Tibial artery (tissue), 4 donors: ENCODE results near the gene MINDY3.

ENCODE experiments used
- DNase-seq, 2 donors: peaks; one replicate each; pipeline ENCODE4 v3.0.0-alpha.2; 2019
- H3K27ac ChIP-seq, 2 donors: fragments of 200-600 bp; sonication (generic) in 1 of 2; 1 replicate in 1 of 2; 2 replicates in 1 of 2; pipeline ENCODE4 v1.5.1; 2018 to 2019; ENCODE audit warnings: mild to moderate bottlenecking in 1 of 2
- H3K27me3 ChIP-seq, 2 donors: fragments of 200-600 bp; sonication (generic) in 1 of 2; one replicate each; pipeline versions ENCODE4 v1.5.1 to v1.6.0; 2016 to 2019
- H3K36me3 ChIP-seq, 3 donors: fragments of 200-600 bp; sonication (generic) in 2 of 3; one replicate each; pipeline ENCODE4 v1.5.1; 2016 to 2019; ENCODE audit warnings: mild to moderate bottlenecking in 2 of 3
- H3K4me1 ChIP-seq, 4 donors: fragments of 200-600 bp; sonication (generic) in 2 of 4; 1 replicate in 3 of 4; 2 replicates in 1 of 4; pipeline ENCODE4 v1.5.1; 2016 to 2019
- H3K4me3 ChIP-seq, 2 donors: fragments of 200-600 bp; sonication (generic) in 1 of 2; 1 replicate in 1 of 2; 2 replicates in 1 of 2; pipeline ENCODE4 v1.5.1; 2018 to 2019; ENCODE audit warnings: mild to moderate bottlenecking in 2 of 2
- H3K9me3 ChIP-seq, 3 donors: fragments of 200-600 bp; sonication (generic) in 1 of 3; one replicate each; pipeline ENCODE4 v1.5.1; 2016 to 2019
- CTCF ChIP-seq, 2 experiments: fragments of 200-600 bp in 1 of 2; fragments of 450-650 bp in 1 of 2; IDR thresholded peaks; one replicate each; pipeline ENCODE4 v1.5.1; 2017 to 2019; ENCODE audit warnings: antibody characterized with exemption in 2 of 2, mild to moderate bottlenecking in 1 of 2, moderate library complexity in 1 of 2
- intact Hi-C: fragments of 100-400 bp; cut with DNase I; formaldehyde crosslinking; loops from one replicate; pipeline ENCODE4 v1.15.0; 2023; ENCODE audit warnings: low total_unique reads

Gene MINDY3

GRCh38 chr10:15844517-15844916 lies 15.8 kb downstream of the MINDY3 start:
- TF ChIP-seq CTCF (IDR thresholded peaks at IDR 0.05) = no peak
- H3K4me3 ChIP-seq = no peak overlapping the region
- H3K36me3 ChIP-seq = no peaks in the 10 kb centered on the region
- H3K4me1 ChIP-seq = peaks cover 0 to 27% (median 0%) of the 10 kb centered on the region in 4 donors
- intact Hi-C loops = no loop called here
- no peak for DNase-seq
- H3K9me3 ChIP-seq = no peaks in the 10 kb centered on the region
- no peaks in the 10 kb centered on the region for H3K27me3 ChIP-seq
- H3K27ac ChIP-seq = no peak overlapping the region

GRCh38 chr10:15843695-15844094 lies 16.6 kb downstream of the MINDY3 start:
- Histone ChIP-seq H3K4me1 (peaks cover 0 to 27% (median 0%) of the 10 kb centered on the region in 4 donors), H3K4me3 (no peak overlapping the region), H3K9me3 (no peaks in the 10 kb centered on the region), H3K36me3 (no peaks in the 10 kb centered on the region), H3K27me3 (no peaks in the 10 kb centered on the region), H3K27ac (peak overlapping the region in 1 of 2 donors; percentile 8)
- intact Hi-C loops = no loop called here
- no peak for DNase-seq
- no peak for TF ChIP-seq CTCF (IDR thresholded peaks at IDR 0.05)

GRCh38 chr10:15842556-15843169 lies 17.6 kb downstream of the MINDY3 start:
- Histone ChIP-seq H3K27me3 (no peaks in the 10 kb centered on the region), H3K27ac (peak overlapping the region in 1 of 2 donors; percentile 8), H3K36me3 (no peaks in the 10 kb centered on the region), H3K4me3 (no peak overlapping the region), H3K9me3 (no peaks in the 10 kb centered on the region), H3K4me1 (peaks cover 0 to 27% (median 0%) of the 10 kb centered on the region in 4 donors)
- intact Hi-C loops = no loop called here
- no peak for DNase-seq
- no peak for TF ChIP-seq CTCF (IDR thresholded peaks at IDR 0.05)

- Histone ChIP-seq H3K27me3 (no peaks in the 10 kb centered on the region), H3K27ac (no peak overlapping the region), H3K4me3 (no peak overlapping the region), H3K36me3 (no peaks in the 10 kb centered on the region), H3K9me3 (no peaks in the 10 kb centered on the region), H3K4me1 (peaks cover 0 to 27% (median 0%) of the 10 kb centered on the region in 4 donors)
- intact Hi-C loops = no loop called here
- TF ChIP-seq CTCF (IDR thresholded peaks at IDR 0.05) = no peak
- no peak for DNase-seq
Measured at GRCh38 chr10:15841696-15842095, 18.6 kb downstream of the MINDY3 start.

GRCh38 chr10:15836807-15837206 lies 23.5 kb downstream of the MINDY3 start:
- no peaks in the 10 kb centered on the region for H3K27me3 ChIP-seq
- no peak overlapping the region for H3K4me3 ChIP-seq
- H3K36me3 ChIP-seq = peaks cover 9 to 16% (median 16%) of the 10 kb centered on the region in 3 donors
- DNase-seq = no peak
- no peak overlapping the region for H3K27ac ChIP-seq
- no peak for TF ChIP-seq CTCF (IDR thresholded peaks at IDR 0.05)
- peaks cover 0 to 6% (median 0%) of the 10 kb centered on the region in 4 donors for H3K4me1 ChIP-seq
- intact Hi-C loops = no loop called here
- H3K9me3 ChIP-seq = no peaks in the 10 kb centered on the region
